RWPE2 (cell line): ENCODE results near the gene TRERF1.

Experiments used
- ATAC-seq: fragments of 200-7000 bp; cut with Tn5 transposase; 3 replicates; pipeline ENCODE4 v1.9.1; 2021; ENCODE audit warnings: low read depth
- DNase-seq: peaks from one replicate; pipeline ENCODE4 v3.0.0-alpha.2; 2020; ENCODE audit warnings: low spot score
- H3K27ac ChIP-seq: fragments of 450-650 bp; 2 replicates; pipeline ENCODE4 v1.5.1; 2017; ENCODE audit warnings: mild to moderate bottlenecking; ENCODE audit not compliant: poor library complexity, severe bottlenecking
- H3K27me3 ChIP-seq: fragments of 250-450 bp; sonication (Bioruptor Pico); 2 replicates; pipeline ENCODE4 v1.5.1; 2021; ENCODE audit warnings: mild to moderate bottlenecking, moderate library complexity; ENCODE audit not compliant: insufficient read depth, poor library complexity, severe bottlenecking
- H3K36me3 ChIP-seq: fragments of 250-450 bp; sonication (Bioruptor Pico); 2 replicates; pipeline ENCODE4 v1.5.1; 2020; ENCODE audit warnings: low read depth, mild to moderate bottlenecking, moderate library complexity
- H3K4me1 ChIP-seq: fragments of 250-450 bp; sonication (Bioruptor Pico); 2 replicates; pipeline ENCODE4 v1.5.1; 2021; ENCODE audit warnings: mild to moderate bottlenecking, moderate library complexity; ENCODE audit not compliant: insufficient read depth, poor library complexity, severe bottlenecking
- H3K4me3 ChIP-seq: fragments of 250-450 bp; sonication (Bioruptor Pico); 2 replicates; pipeline ENCODE4 v1.5.1; 2021; ENCODE audit warnings: mild to moderate bottlenecking, moderate library complexity; ENCODE audit not compliant: severe bottlenecking
- H3K9me3 ChIP-seq: fragments of 250-450 bp; sonication (Bioruptor Pico); 2 replicates; pipeline ENCODE4 v1.5.1; 2021; ENCODE audit warnings: mild to moderate bottlenecking, moderate library complexity; ENCODE audit not compliant: severe bottlenecking
- CTCF ChIP-seq: fragments of 450-650 bp; IDR thresholded peaks from one replicate; pipeline ENCODE4 v1.5.1; 2017; ENCODE audit warnings: mild to moderate bottlenecking, moderate library complexity; ENCODE audit not compliant: poor library complexity, severe bottlenecking

Gene TRERF1

GRCh38 chr6:42370323-42370985, 81.3 kb downstream of the TRERF1 start:
- Histone ChIP-seq H3K27ac (no peak overlapping the region), H3K36me3 (0 out of 2 replicates have a peak, but pooled peaks cover 6% of the 10 kb centered on the region), H3K4me3 (no peak overlapping the region), H3K27me3 (no peaks in the 10 kb centered on the region), H3K4me1 (peaks cover 5% of the 10 kb centered on the region), H3K9me3 (no peaks in the 10 kb centered on the region)
- DNase-seq, result no peak
- ATAC-seq, result no peak
- no peak for TF ChIP-seq CTCF

GRCh38 chr6:42369568-42369967, 82.2 kb downstream of the TRERF1 start:
- Histone ChIP-seq H3K36me3 (0 out of 2 replicates have a peak, but pooled peaks cover 6% of the 10 kb centered on the region), H3K27me3 (no peaks in the 10 kb centered on the region), H3K9me3 (no peaks in the 10 kb centered on the region), H3K27ac (no peak overlapping the region), H3K4me3 (no peak overlapping the region), H3K4me1 (peaks cover 5% of the 10 kb centered on the region)
- ATAC-seq (0 out of 3 replicates have a peak, but pooled peaks have one; percentile 52), DNase-seq (no peak)
- no peak for TF ChIP-seq CTCF

- no peak for ATAC-seq
- no peak overlapping the region for H3K4me3 ChIP-seq
Observed at GRCh38 chr6:42368181-42368580, 83.5 kb downstream of the TRERF1 start.

GRCh38 chr6:42367353-42368011, 84.2 kb downstream of the TRERF1 start:
- H3K27ac ChIP-seq, result no peak overlapping the region
- peaks cover 7% of the 10 kb centered on the region; the same call in 1 of the 2 replicates for H3K36me3 ChIP-seq
- ATAC-seq (no peak), DNase-seq (no peak)
- no peak overlapping the region for H3K4me3 ChIP-seq
- H3K9me3 ChIP-seq, result no peaks in the 10 kb centered on the region
- no peak for TF ChIP-seq CTCF
- no peaks in the 10 kb centered on the region for H3K27me3 ChIP-seq
- peaks cover 5% of the 10 kb centered on the region for H3K4me1 ChIP-seq

More at GRCh38 chr6:42368181-42368580, 83.5 kb downstream of the TRERF1 start:
- Histone ChIP-seq H3K36me3 (0 out of 2 replicates have a peak, but pooled peaks cover 6% of the 10 kb centered on the region), H3K27ac (no peak overlapping the region), H3K9me3 (no peaks in the 10 kb centered on the region), H3K27me3 (no peaks in the 10 kb centered on the region), H3K4me1 (peaks cover 5% of the 10 kb centered on the region)
- no peak for DNase-seq
- TF ChIP-seq CTCF, result no peak

- H3K4me1 ChIP-seq, result peaks cover 5% of the 10 kb centered on the region
- TF ChIP-seq CTCF, result no peak
- no peak for ATAC-seq
- no peaks in the 10 kb centered on the region for H3K27me3 ChIP-seq
- no peaks in the 10 kb centered on the region for H3K9me3 ChIP-seq
- H3K4me3 ChIP-seq, result no peak overlapping the region
- H3K27ac ChIP-seq, result no peak overlapping the region
- peaks cover 12% of the 10 kb centered on the region; the same call in 1 of the 2 replicates for H3K36me3 ChIP-seq
- no peak for DNase-seq
Observed at GRCh38 chr6:42366999-42367352, 84.8 kb downstream of the TRERF1 start.
